22Rv1 (cell line): ENCODE measurements around the gene SLC30A10.
"Not testable (repeated sequence)": the region's sequence is repeated elsewhere in the genome, so short reads cannot be mapped to it uniquely, and the experiment has no call there.

ENCODE experiments used
- H3K27ac ChIP-seq: fragments of 450-650 bp; 2 replicates; pipeline ENCODE4 v1.5.1; 2017
- ZFX ChIP-seq: fragments of 450-650 bp; IDR thresholded peaks from 2 replicates; pipeline ENCODE4 v1.6.1; 2017; ENCODE audit warnings: antibody characterized with exemption, borderline replicate concordance
- TF ChIP-seq, protein P1 (sequence below): fragments of 450-650 bp; IDR thresholded peaks from 2 replicates; pipeline ENCODE4 v1.5.1; 2017; ENCODE audit warnings: mild to moderate bottlenecking

SLC30A10 gene

DNA sequence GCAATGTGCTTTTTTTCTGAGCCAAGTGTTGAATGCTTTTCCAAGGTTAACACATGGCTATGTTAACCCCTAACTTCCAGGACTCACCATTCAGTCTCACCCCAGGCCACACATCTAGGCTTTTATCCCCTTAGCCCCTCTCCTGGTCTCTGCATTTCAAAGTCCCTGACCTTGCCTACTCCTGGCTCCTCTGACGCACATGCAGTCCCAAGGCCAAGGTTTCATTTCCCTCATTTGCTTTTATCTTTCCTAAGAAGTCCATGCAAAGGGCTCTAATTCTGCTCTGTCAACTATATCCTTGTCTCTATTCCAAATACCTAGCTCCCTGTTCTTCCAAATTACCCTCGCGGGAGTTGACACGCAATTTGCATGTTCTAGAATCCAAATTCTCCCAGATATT is 25.4 kb downstream of the SLC30A10 start:
- H3K27ac ChIP-seq = no peak overlapping the region
- TF ChIP-seq, protein P1, sequence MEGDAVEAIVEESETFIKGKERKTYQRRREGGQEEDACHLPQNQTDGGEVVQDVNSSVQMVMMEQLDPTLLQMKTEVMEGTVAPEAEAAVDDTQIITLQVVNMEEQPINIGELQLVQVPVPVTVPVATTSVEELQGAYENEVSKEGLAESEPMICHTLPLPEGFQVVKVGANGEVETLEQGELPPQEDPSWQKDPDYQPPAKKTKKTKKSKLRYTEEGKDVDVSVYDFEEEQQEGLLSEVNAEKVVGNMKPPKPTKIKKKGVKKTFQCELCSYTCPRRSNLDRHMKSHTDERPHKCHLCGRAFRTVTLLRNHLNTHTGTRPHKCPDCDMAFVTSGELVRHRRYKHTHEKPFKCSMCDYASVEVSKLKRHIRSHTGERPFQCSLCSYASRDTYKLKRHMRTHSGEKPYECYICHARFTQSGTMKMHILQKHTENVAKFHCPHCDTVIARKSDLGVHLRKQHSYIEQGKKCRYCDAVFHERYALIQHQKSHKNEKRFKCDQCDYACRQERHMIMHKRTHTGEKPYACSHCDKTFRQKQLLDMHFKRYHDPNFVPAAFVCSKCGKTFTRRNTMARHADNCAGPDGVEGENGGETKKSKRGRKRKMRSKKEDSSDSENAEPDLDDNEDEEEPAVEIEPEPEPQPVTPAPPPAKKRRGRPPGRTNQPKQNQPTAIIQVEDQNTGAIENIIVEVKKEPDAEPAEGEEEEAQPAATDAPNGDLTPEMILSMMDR = no peak
- no peak for TF ChIP-seq ZFX

DNA sequence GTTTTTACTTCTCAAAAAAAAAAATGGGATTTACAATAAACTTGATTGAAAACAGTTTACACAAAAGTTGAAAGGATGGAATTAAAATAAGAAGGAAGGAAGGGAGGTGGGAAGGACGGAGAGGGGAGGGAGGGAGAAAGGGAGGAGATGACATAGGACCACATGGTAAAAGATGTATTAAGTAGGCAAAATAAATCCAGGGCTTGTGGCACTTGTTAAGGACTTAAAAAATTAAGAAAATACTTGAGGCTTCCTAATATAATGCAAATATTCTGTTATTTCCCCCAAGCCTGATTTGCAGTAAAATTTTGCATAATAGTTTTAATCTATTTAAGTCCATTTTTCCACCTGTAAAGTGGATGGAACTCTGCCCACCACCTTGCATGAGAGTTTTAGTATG is 27.5 kb downstream of the SLC30A10 start:
- no peak overlapping the region for H3K27ac ChIP-seq
- TF ChIP-seq, protein P1 = no peak

DNA sequence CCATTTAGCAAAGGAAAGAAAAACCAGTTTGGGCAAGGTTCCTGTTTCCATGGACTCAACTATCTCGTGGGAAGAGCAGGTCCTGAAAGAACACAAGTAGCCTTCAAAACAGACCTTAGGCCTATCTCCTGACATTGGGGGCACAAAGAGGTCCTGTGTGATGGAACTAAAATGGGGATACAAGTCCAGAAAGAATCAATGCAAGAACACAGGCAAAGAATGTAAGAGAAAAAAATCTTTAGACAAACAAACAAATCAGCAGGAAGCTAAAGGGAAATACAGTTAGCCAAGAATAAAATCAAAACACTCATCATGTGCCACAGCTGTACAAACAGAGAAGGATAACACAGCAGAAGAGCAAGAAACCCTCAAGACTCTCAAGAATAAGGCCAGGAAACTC is 28.2 kb downstream of the SLC30A10 start:
- TF ChIP-seq, protein P1 = no peak
- TF ChIP-seq ZFX = no peak
- H3K27ac ChIP-seq = no peak overlapping the region

DNA sequence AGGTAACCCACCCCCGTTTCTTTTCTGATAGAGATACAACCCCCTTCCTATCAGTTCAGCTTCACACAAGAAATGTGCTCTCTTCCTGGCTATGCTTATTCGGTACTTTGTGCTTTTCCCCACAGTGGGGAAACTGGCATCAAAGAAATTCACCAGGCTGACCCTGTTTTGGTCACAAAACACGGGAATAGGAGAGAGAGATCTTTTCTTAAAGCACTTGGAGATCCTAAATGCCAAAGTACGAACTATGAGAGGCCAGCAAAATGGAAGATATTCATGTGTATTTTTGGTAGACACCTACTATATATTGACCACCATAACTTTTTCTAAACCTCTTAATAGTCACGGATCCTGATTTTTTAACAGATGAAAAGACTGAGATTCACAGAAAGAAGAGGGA is 30.0 kb downstream of the SLC30A10 start:
- TF ChIP-seq ZFX = no peak
- TF ChIP-seq, protein P1 = no peak

GRCh38 chr1:219897914-219898313 is 30.4 kb downstream of the SLC30A10 start:
- TF ChIP-seq ZFX = no peak
- TF ChIP-seq, protein P1 = no peak
- H3K27ac ChIP-seq = no peak overlapping the region

More for the DNA sequence above, 30.0 kb downstream of the SLC30A10 start:
- no peak overlapping the region for H3K27ac ChIP-seq

- not testable (repeated sequence) for H3K27ac ChIP-seq
These were observed 36.1 kb downstream of the SLC30A10 start for GRCh38 chr1:219892271-219892670.

DNA sequence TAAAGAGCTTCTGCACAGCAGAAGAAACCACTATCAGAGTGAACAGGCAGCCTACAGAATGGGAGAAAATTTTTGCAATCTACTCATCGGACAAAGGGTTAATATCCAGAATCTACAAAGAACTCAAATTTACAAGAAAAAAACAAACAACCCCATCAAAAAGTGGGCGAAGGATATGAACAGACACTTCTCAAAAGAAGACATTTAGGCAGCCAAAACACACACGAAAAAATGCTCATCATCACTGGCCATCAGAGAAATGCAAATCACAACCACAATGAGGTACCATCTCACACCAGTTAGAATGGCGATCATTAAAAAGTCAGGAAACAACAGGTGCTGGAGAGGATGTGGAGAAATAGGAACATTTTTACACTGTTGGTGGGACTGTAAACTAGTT is 36.5 kb downstream of the SLC30A10 start:
- not testable (repeated sequence) for H3K27ac ChIP-seq

GRCh38 chr1:219888667-219889066 is 39.7 kb downstream of the SLC30A10 start:
- not testable (repeated sequence) for H3K27ac ChIP-seq

DNA sequence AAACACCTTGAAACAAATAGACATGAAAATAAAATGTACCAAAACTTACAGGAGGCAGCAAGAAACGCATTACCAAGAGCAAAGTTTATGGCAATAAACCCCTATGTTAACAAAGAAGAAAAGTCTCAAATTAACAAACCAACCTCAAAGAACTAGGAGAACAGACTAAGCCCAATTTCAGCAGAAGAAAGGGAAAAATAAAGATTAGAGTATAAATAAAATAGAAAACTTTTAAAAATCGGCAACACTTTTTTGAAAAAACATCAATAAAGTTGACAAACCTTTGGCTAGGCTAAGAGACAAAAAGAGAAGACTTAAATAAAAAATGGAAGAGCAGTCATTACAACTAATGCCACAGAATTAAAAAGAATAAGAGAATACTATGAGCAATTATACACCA is 42.7 kb downstream of the SLC30A10 start:
- TF ChIP-seq ZFX = no peak
- TF ChIP-seq, protein P1 = no peak
- no peak overlapping the region for H3K27ac ChIP-seq
